Lung (tissue), 12 donors: ENCODE results near the gene LBR. TPM values are rescaled to one million over a fixed set of nuclear protein-coding genes. Genes with fewer than 3 reads are reported as not detected.
A peak's percentile ranks its signal among the peaks of the same experiment; 100 is the strongest.

Experiments used
- ATAC-seq: fragments of 200-7000 bp; cut with Tn5 transposase; one replicate; pipeline ENCODE4 v1.9.1; 2020; ENCODE audit warnings: moderate number of reproducible peaks; ENCODE audit not compliant: insufficient read depth, low FRiP score
- DNase-seq, 3 donors: peaks; one replicate each; pipeline ENCODE4 v3.0.0-alpha.2; 2013 to 2017
- H3K27ac ChIP-seq, 2 donors: one replicate each; pipeline ENCODE4 v1.5.1; 2013; ENCODE audit warnings: mild to moderate bottlenecking in 2 of 2, moderate library complexity in 2 of 2, control low read depth in 1 of 2, inconsistent platforms in 1 of 2, low read depth in 1 of 2, low read length in 1 of 2
- H3K27me3 ChIP-seq, 3 donors: one replicate each; pipeline ENCODE4 v1.5.1; 2013; ENCODE audit warnings: low read length in 2 of 3; ENCODE audit not compliant: control insufficient read depth in 3 of 3, insufficient read depth in 3 of 3
- H3K36me3 ChIP-seq, 4 donors: one replicate each; pipeline ENCODE4 v1.5.1; 2013; ENCODE audit warnings: low read length in 4 of 4, mild to moderate bottlenecking in 1 of 4, moderate library complexity in 1 of 4; ENCODE audit not compliant: control insufficient read depth in 4 of 4, insufficient read depth in 4 of 4
- H3K4me1 ChIP-seq, 5 donors: one replicate each; pipeline ENCODE4 v1.5.1; 2013; ENCODE audit warnings: low read length in 5 of 5, mild to moderate bottlenecking in 2 of 5, moderate library complexity in 1 of 5; ENCODE audit not compliant: control insufficient read depth in 5 of 5, insufficient read depth in 5 of 5
- H3K4me3 ChIP-seq: one replicate; pipeline ENCODE4 v1.5.1; 2013; ENCODE audit warnings: mild to moderate bottlenecking, control low read depth, moderate library complexity
- H3K9ac ChIP-seq, 2 donors: one replicate each; pipeline ENCODE4 v1.5.1; 2013; ENCODE audit warnings: low read length in 2 of 2, control low read depth in 1 of 2; ENCODE audit not compliant: insufficient read depth in 1 of 2
- H3K9me3 ChIP-seq, 4 donors: one replicate each; pipeline ENCODE4 v1.5.1; 2013; ENCODE audit warnings: low read length in 3 of 4, mild to moderate bottlenecking in 1 of 4, moderate library complexity in 1 of 4; ENCODE audit not compliant: control insufficient read depth in 4 of 4, insufficient read depth in 3 of 4
- WGBS, 2 donors: extraction: QIAGEN DNeasy Blood & Tissue Kit; methylation state at CpG; one replicate each; pipeline ENCODE4 v1.1.7; 2013; 5-methylcytosine and 5-hydroxymethylcytosine counted together
- polyA plus RNA-seq, 2 donors: library from polyadenylated mRNA; stranded (reverse); fragments of 200-250 nt; gene quantifications; one replicate each; pipeline ENCODE4 v1.2.1, GENCODE V29; 2013
- total RNA-seq, 2 donors: library from RNA; depleted of rRNA in 1 of 2; stranded (reverse); fragments of >200 nt in 1 of 2; gene quantifications; one replicate each; pipeline ENCODE4 v1.2.1, GENCODE V29; 2014 to 2021
- TF ChIP-seq, protein P1 (sequence below): IDR thresholded peaks from 2 replicates; pipeline ENCODE4 v1.5.1; 2012; ENCODE audit warnings: mild to moderate bottlenecking; ENCODE audit errors: control extremely low read depth, extremely low read depth
- donor health status: control.
- donor health status: control.
- donor health status: Bipolar disorder and iron deficiency.
- donor health status: healthy.
- donor health status: DM: yes; HTN: yes; CAD: no.

The LBR gene
- total and polyA plus RNA-seq, 4 donors = 16.2 to 76.6 (median 42.1) TPM

DNA sequence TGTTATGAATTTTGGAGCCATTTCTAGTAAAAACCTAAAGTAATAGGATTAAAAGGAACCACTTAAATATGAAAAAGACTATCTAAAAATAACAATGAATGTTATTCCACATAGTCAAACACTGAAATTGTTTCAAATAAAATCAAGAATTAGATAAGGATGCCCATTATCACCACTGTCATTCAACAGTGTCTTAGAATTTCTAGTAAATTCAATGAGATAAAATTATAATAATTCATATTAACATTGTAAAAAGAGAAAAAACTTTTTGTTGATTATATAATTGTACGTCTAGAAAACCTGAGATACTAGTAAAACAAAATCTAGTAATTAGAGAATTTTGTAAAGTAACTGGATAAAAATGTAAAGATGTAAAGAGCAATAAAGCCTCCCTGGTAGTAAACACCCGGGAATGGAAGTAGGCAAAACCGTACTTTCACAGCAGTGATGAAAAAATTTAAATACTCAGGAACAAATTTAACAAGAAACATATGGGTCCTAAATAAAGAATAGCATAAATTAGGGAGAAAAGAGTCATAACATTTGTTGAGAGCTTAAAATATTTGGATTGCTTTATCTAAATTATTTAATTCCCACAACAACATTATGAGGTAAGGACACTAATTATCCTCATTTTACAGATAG lies 56.4 kb downstream of the LBR start:
- Histone ChIP-seq H3K27ac (no peak overlapping the region), H3K36me3 (no peaks in the 10 kb centered on the region), H3K9ac (no peak overlapping the region), H3K9me3 (peaks cover 0 to 2% (median 0%) of the 10 kb centered on the region in 4 donors), H3K27me3 (no peaks in the 10 kb centered on the region), H3K4me1 (peaks cover 0 to 4% (median 0%) of the 10 kb centered on the region in 5 donors), H3K4me3 (no peak overlapping the region)
- ATAC-seq = no peak
- DNase-seq = no peak
- 92 to 95% methylated on average over 3 of the region's 3 CpGs for WGBS, 2 donors
- TF ChIP-seq, protein P1, sequence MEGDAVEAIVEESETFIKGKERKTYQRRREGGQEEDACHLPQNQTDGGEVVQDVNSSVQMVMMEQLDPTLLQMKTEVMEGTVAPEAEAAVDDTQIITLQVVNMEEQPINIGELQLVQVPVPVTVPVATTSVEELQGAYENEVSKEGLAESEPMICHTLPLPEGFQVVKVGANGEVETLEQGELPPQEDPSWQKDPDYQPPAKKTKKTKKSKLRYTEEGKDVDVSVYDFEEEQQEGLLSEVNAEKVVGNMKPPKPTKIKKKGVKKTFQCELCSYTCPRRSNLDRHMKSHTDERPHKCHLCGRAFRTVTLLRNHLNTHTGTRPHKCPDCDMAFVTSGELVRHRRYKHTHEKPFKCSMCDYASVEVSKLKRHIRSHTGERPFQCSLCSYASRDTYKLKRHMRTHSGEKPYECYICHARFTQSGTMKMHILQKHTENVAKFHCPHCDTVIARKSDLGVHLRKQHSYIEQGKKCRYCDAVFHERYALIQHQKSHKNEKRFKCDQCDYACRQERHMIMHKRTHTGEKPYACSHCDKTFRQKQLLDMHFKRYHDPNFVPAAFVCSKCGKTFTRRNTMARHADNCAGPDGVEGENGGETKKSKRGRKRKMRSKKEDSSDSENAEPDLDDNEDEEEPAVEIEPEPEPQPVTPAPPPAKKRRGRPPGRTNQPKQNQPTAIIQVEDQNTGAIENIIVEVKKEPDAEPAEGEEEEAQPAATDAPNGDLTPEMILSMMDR = no peak

- H3K27me3 ChIP-seq = no peaks in the 10 kb centered on the region
- no peak overlapping the region for H3K9ac ChIP-seq
- DNase-seq (no peak), ATAC-seq (no peak)
- H3K9me3 ChIP-seq = peaks cover 0 to under 1% (median 0%) of the 10 kb centered on the region in 4 donors
- H3K36me3 ChIP-seq = no peaks in the 10 kb centered on the region
- TF ChIP-seq, protein P1 = no peak
- H3K4me1 ChIP-seq = no peaks in the 10 kb centered on the region
- no peak overlapping the region for H3K27ac ChIP-seq
- WGBS, 2 donors = 70 to 93% methylated on average over 3 of the region's 3 CpGs
- H3K4me3 ChIP-seq = no peak overlapping the region
Observed at GRCh38 chr1:225368036-225368552, 59.7 kb downstream of the LBR start.

DNA sequence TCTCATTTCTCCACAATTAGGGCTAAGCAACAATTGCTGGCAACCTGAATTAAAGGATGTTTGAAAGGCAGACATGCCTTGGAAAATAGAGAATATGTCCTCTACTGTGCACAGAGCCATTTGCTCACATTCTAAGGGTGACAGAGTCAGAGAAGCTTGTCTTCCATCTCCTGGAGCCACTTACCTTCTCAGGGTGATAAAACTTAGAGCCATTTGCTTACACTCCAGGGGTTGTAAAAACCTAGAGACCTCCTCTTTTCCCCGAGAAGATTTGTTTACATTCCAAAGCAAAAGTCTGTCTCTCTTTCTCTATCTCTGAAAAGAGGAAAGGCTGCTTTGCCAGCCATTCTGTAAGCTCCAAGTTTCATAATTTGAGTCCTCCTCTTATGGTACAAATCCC lies 61.3 kb downstream of the LBR start:
- Histone ChIP-seq H3K4me1 (no peaks in the 10 kb centered on the region), H3K9ac (no peak overlapping the region), H3K27ac (no peak overlapping the region), H3K27me3 (no peaks in the 10 kb centered on the region), H3K36me3 (no peaks in the 10 kb centered on the region), H3K4me3 (no peak overlapping the region), H3K9me3 (no peaks in the 10 kb centered on the region)
- peak in 1 of 3 donors; percentile 6 for DNase-seq
- no peak for ATAC-seq
- TF ChIP-seq, protein P1 = no peak
- 31 to 50% methylated on average over 1 of the region's 1 CpG for WGBS, 2 donors

DNA sequence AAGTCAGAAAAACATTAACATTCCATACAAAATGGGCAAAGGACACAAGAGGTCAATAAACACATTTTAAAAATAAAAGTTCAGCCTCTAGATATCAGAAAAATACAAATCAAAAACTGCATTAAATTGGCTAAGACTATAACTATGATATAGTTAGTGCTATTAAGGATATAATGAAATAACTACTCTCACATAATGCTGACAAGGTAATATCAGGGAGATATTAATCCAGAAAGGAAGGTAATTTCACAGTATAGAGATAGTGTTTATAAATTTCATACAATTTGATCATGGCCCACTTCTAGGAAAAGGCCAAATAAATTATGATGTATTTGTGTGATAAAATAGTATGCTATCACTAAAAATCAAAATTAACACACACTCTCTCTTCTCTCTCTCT lies 61.8 kb downstream of the LBR start:
- ATAC-seq (no peak), DNase-seq (no peak)
- Histone ChIP-seq H3K36me3 (no peaks in the 10 kb centered on the region), H3K4me3 (no peak overlapping the region), H3K9ac (no peak overlapping the region), H3K4me1 (no peaks in the 10 kb centered on the region), H3K9me3 (no peaks in the 10 kb centered on the region), H3K27me3 (no peaks in the 10 kb centered on the region), H3K27ac (no peak overlapping the region)
- TF ChIP-seq, protein P1 = no peak
